Hypothalamus (tissue), 51 donors: Measurements from ENCODE around the gene SLC45A1.

ENCODE experiments used
- DNase-seq, 51 donors: peaks; one replicate each; lab custom pipeline; 2025; lab: John Stamatoyannopoulos, UW

Gene SLC45A1

DNA sequence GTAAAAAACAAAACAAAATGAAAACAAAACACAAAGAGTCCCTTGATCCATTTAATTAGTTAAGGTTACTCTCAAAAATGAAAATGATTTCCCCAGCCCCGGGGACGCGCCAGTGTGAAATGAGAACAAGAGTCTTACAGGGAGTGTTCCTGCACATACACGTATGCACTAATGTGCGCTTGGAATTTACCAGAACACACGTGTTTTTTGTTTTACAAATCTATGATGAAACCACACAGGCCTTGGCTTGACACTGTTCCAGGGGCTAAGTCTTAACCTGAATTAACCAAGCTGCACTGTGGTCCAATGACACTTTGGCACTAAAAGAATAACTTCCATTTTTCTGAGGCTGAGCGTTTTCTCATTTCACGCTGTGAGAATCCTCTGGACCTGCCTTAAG is 63.7 kb downstream of the SLC45A1 start:
- no peak for DNase-seq

DNA sequence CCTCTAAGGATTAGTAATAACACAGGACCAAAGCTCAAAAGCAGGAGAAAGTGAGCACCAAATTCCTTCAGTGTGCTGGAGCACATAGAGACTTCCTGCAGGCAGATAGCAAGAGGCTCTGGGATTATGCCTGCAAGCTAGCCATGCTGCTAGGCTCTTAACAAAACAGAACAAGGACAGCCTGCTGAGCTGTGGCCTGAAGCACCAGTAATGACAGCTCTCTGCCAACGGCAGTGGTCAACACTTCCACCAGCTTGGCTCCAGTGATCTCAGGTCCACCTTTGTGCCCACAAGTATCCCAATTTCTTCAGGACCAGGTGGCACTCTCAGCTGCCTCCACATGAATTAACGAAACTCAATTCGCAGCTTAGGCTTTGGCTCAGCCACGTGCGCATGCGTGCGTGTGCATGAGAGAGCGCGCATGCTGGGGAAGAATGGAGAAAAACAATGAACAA is 64.2 kb downstream of the SLC45A1 start:
- peak in 20 of 51 donors; percentile 19 to 79 (median 44) for DNase-seq

DNA sequence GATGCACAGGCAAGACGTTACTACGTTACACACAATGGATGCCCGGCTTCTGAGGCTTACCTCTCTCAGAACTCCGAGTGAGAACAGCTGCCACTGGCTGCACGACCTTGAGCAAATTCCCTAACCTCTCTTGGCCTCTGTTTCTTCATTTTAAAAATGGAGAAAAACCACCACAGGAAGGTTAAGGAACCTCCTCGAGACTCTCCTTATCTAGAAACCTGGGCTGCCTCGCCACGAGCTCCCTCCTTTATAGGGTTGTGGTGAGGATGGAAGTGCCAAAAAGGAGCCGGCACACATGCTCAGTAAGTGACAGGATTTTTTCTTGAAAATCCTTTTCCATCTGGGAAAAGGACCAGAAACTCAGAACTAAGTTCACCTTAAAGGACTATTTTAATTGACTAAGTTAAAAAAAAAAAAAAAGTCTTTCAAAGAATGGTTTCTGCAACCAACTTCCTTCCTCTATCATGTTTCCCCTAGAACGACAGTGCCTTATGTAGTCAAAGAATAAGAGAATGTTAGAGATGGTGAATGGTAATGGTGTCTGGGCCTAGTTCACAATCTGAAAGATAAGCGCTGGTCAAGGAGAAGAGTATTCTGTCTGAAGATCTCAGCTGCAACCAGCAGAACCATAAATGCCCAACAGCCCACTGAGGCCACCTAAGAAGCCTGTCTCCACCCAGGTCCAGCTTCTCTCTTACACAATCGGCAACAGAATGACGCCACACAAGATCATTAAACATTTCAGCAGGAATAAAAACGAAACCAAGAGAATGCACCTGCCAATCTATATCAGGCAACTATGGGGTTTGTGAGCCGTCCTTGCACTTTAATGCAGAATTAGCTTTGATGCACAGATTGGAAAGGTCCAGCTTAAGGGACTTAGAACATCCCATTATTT is 64.9 kb downstream of the SLC45A1 start:
- no peak for DNase-seq

DNA sequence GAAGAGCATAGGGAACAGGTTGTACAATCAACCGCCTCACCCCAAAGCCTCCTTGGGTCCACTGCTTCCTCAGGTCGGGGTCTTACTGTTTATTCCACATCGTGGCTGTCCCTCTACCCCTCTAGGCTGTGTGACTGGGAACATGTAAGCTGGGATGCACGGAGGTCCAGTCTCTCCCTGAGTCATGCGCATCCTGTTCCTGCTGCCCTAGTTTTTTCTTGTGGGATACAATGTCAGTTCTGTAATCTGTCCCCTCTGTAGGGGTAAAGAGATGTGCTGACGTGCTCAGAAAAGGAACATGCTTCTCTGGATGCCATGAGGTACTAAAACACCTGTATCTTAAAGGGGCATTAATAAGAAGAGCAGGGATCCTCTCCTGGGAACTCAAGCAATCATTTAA is 66.2 kb downstream of the SLC45A1 start:
- DNase-seq: no peak

DNA sequence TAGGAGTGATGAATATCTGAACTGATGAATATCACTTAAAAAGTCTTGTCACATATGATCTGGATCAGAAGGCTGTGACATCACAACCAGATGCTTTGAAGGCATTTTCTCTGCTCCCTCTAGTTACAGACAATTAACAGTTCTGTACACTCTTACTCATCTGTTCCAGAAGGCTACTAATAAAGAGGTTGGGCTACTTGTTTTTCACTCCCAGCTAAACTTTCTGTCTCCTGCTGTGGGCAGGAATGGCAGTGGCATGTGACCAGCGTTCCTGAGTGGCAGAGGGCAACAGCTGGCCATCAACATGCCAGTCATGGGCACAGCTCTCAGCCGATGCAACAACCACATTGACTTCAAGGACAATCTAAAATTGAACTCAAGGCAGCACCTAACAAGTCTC is 66.7 kb downstream of the SLC45A1 start:
- peak in 13 of 51 donors; percentile 17 to 51 (median 35) for DNase-seq

DNA sequence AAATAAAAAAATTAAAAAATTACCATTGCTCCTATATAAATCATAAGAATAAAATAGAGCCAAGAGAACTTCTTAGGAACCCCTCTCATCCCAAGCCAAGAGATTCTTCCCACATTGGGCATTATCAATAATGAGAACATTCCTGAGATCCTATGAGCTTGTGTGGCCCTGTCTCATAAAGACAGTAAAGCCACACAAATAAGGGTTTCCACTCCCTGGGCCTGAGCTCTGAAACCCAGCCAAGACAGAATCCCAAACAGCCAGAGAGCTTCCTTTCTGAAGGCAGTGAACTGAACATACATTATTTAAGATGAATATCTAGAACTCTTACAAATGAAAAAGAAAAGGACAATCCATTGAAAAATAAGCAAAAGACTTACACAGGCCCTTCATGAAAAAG is 68.3 kb downstream of the SLC45A1 start:
- DNase-seq: no peak

DNA sequence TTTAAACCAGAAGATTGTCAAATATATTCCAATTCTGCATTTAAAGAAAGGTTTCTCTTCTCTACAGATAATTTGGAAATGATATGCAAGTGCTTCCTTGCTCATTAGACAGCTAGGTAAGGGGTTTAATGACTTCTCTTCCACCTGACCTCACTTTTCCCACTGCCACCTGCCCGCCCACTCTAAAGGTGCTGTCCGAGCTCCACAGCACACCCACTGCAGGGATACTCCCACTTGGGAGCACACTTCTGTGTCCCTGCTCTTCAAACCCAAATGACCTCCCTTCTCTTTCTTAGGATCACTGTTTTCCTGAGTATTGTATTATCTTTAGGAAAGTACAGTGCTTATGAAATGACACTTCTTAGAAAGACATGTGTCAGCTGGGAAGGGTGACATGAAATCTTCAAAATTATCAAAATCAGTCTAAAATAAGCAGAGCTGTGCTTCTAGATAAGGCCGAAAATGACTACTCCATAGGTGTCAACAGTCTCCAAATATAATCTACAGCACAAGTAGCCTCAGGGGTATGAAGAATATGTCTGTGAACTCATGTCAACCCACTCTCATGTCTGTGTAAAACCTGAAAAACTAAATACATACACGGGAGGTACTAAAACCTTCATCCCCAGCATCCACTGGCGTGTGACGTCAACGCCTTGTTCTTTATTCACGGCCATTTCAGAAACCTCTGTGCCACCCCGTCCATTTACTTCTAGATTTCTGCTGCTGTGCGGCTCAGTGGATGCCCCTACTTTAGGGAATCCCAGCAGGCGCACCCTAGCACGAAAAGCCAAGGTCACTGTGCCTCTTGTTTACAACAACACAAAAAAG is 71.0 kb downstream of the SLC45A1 start:
- DNase-seq: no peak

DNA sequence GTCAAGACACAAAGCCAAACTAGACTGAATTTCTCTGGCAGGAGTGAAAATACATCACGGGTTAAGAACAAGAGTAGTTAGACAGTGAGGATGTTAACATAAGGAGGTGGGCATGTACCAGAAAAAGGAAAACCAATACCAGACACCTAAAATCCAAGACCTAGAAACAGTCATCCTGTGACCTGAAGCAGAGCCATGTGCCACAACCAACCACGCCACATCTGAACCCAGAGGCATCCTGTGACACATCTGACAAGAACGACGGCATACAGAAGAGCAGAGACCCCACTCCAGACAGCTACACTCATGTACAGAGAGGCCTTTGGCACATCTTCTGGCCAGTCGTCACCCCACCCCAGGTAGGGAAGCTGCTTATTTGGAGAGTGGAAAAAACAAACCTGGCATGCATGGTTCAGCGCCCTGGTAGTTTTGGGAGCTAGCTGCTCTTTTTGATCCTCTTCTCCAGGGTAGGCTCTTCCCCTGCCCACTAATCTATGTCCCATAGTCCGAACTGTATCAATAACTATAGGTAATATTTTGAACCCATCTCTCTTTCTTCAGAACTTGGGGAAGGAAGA is 72.1 kb downstream of the SLC45A1 start:
- DNase-seq: no peak

DNA sequence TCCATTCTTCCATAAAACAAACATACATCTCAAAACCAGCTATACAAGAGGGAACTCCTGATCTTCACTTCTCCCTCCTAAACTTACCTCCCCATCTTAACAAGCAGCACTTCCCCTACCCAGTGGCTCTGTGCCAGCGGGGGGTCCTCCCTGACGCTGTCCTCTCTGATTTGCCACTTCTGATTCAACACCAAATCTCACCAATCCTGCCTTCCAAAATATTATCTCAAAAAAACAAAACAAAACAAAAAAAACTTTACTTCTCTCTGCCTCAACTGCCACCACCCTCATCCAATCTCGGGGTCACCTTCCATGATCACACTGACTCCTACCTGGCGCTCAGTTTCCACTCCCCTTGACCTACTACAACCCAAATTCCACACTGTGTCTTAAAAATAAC is 72.8 kb downstream of the SLC45A1 start:
- no peak for DNase-seq

DNA sequence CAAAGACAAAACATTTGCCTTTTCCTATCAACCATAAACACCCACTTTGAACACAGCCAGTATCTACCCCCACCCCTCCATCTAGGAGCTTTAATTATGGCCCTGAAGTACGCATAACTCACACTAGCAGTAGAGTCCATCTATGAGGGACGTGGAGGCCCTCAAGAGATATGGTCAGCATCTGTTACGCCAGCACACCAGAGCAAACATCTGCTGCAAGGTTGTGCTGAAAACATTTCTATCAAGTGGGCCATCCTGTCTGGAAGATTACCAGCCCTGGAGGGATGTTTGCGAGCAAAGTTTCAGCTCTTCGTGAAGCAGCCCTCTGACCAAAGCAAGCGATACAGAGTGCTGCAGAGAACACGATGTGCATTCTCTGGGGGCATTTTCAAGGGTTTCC is 74.6 kb downstream of the SLC45A1 start:
- no peak for DNase-seq
